ENCODE data around the gene YWHAQ. TPM values are rescaled to one million over a fixed set of nuclear protein-coding genes. Genes with fewer than 3 reads are reported as not detected.

The YWHAQ gene
- total RNA-seq, 3 donors from 2014 or later (not counting 1 experiment from before 2014, with no cell fraction given), result 227 to 240 (median 238) TPM

DNA sequence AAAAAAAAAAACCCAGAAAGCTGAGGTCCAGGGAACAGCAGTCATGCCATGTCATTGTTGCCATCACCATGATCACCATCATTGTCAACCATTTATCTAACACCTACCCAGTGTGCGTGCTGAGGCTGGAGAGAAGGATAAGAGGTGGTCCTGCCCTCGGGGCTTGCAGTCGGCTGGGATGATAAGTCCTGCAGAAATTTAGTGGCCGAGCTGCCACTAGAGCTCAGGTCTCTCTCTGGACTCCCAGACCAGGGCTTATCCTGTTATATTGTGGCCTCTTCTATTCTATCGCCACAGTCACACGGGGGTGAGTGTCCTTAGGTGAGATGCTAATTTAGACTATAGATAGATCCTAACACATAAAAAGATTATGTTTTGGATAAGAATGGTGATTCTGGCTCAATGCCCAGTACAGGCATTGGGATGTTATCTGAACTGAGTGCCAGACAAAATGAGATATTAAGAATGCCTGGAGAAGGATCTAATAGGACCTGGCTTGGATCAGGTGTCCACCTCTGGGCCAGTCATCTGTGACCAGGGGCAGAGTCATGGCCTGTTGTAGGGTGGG lies 43.2 kb upstream of the YWHAQ start:
- no peak overlapping the region for H3K27ac Mint-ChIP-seq
- H3K4me3 Mint-ChIP-seq, result no peak overlapping the region
- H3K4me1 Mint-ChIP-seq, result no peaks in the 10 kb centered on the region
- no peaks in the 10 kb centered on the region for H3K9me3 Mint-ChIP-seq
- no peaks in the 10 kb centered on the region for H3K27me3 ChIP-seq (ENCODE audit: control insufficient read depth, insufficient read depth, low read length)
- DNase-seq, result no peak
- H3K27ac ChIP-seq (ENCODE audit: low read length), result no peak overlapping the region
- H3K9me3 ChIP-seq (ENCODE audit: control insufficient read depth, insufficient read depth, low read length), result no peaks in the 10 kb centered on the region
- H3K36me3 Mint-ChIP-seq, result no peaks in the 10 kb centered on the region
- no peak overlapping the region for H3K4me3 ChIP-seq (ENCODE audit: low read length)
- H3K36me3 ChIP-seq (ENCODE audit: control insufficient read depth, insufficient read depth, low read length), result no peaks in the 10 kb centered on the region
- 84% methylated on average over 6 of the region's 6 CpGs for WGBS (ENCODE audit: insufficient coverage)
- no peak for ATAC-seq
- no peaks in the 10 kb centered on the region for H3K27me3 Mint-ChIP-seq (ENCODE audit: low read depth in 2 of 2)
- peaks cover under 1% of the 10 kb centered on the region for H3K4me1 ChIP-seq (ENCODE audit: control insufficient read depth, insufficient read depth, low read length)
- intact Hi-C loops (cut with micrococcal nuclease), result no loop called here
- TF ChIP-seq, protein P1, sequence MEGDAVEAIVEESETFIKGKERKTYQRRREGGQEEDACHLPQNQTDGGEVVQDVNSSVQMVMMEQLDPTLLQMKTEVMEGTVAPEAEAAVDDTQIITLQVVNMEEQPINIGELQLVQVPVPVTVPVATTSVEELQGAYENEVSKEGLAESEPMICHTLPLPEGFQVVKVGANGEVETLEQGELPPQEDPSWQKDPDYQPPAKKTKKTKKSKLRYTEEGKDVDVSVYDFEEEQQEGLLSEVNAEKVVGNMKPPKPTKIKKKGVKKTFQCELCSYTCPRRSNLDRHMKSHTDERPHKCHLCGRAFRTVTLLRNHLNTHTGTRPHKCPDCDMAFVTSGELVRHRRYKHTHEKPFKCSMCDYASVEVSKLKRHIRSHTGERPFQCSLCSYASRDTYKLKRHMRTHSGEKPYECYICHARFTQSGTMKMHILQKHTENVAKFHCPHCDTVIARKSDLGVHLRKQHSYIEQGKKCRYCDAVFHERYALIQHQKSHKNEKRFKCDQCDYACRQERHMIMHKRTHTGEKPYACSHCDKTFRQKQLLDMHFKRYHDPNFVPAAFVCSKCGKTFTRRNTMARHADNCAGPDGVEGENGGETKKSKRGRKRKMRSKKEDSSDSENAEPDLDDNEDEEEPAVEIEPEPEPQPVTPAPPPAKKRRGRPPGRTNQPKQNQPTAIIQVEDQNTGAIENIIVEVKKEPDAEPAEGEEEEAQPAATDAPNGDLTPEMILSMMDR (IDR thresholded peaks at IDR 0.05), result no peak

GRCh38 chr2:9668687-9669345 lies 38.0 kb upstream of the YWHAQ start:
- H3K9me3 Mint-ChIP-seq, result no peaks in the 10 kb centered on the region
- Histone ChIP-seq H3K9me3 (ENCODE audit: control insufficient read depth, insufficient read depth, low read length) (no peaks in the 10 kb centered on the region), H3K4me3 (ENCODE audit: low read length) (no peak overlapping the region), H3K27ac (ENCODE audit: low read length) (no peak overlapping the region), H3K4me1 (ENCODE audit: control insufficient read depth, insufficient read depth, low read length) (peaks cover 7% of the 10 kb centered on the region), H3K36me3 (ENCODE audit: control insufficient read depth, insufficient read depth, low read length) (no peaks in the 10 kb centered on the region), H3K27me3 (ENCODE audit: control insufficient read depth, insufficient read depth, low read length) (no peaks in the 10 kb centered on the region)
- H3K27me3 Mint-ChIP-seq (ENCODE audit: low read depth in 2 of 2), result peaks cover 0 to 2% of the 10 kb centered on the region in 2 donors
- DNase-seq (no peak), ATAC-seq (no peak)
- 95% methylated on average over 5 of the region's 5 CpGs for WGBS (ENCODE audit: insufficient coverage)
- no peak overlapping the region for H3K27ac Mint-ChIP-seq
- H3K36me3 Mint-ChIP-seq, result no peaks in the 10 kb centered on the region
- H3K4me1 Mint-ChIP-seq, result peaks cover 7 to 13% of the 10 kb centered on the region in 2 donors
- TF ChIP-seq, protein P1 (IDR thresholded peaks at IDR 0.05), result no peak
- no peak overlapping the region for H3K4me3 Mint-ChIP-seq
- intact Hi-C loops (cut with micrococcal nuclease), result no loop called here

DNA sequence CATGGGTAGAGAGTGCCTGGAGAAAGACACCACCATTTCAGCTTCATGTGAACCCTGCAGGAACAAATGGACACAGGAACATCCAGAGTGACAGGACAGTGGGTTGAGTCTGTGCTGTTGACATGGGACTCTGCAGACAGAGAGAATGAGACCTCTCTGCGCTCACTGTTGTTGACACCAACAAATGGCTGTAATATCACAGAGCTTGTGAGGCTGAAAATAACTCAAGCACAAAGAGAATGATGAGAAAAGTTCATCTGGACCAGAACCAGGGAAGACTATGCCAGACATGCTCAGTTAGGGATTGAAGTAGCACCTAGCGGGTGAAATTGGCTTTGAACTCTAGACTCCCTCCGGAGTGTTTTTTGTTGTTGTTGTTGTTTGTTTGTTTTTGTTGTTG lies 37.0 kb upstream of the YWHAQ start:
- H3K9me3 ChIP-seq (ENCODE audit: control insufficient read depth, insufficient read depth, low read length), result no peaks in the 10 kb centered on the region
- H3K36me3 ChIP-seq (ENCODE audit: control insufficient read depth, insufficient read depth, low read length), result no peaks in the 10 kb centered on the region
- no peak overlapping the region for H3K4me3 ChIP-seq (ENCODE audit: low read length)
- TF ChIP-seq, protein P1 (IDR thresholded peaks at IDR 0.05), result no peak
- H3K4me1 Mint-ChIP-seq, result peaks cover 15 to 22% of the 10 kb centered on the region in 2 donors
- no peaks in the 10 kb centered on the region for H3K9me3 Mint-ChIP-seq
- no peaks in the 10 kb centered on the region for H3K36me3 Mint-ChIP-seq
- peaks cover 11% of the 10 kb centered on the region for H3K4me1 ChIP-seq (ENCODE audit: control insufficient read depth, insufficient read depth, low read length)
- intact Hi-C loops (cut with micrococcal nuclease), result no loop called here
- H3K4me3 Mint-ChIP-seq, result no peak overlapping the region
- H3K27ac ChIP-seq (ENCODE audit: low read length), result no peak overlapping the region
- no peak overlapping the region for H3K27ac Mint-ChIP-seq
- ATAC-seq, result no peak
- 97% methylated on average over 3 of the region's 3 CpGs for WGBS (ENCODE audit: insufficient coverage)
- no peaks in the 10 kb centered on the region for H3K27me3 ChIP-seq (ENCODE audit: control insufficient read depth, insufficient read depth, low read length)
- peaks cover 0 to 2% of the 10 kb centered on the region in 2 donors for H3K27me3 Mint-ChIP-seq (ENCODE audit: low read depth in 2 of 2)
- DNase-seq, result no peak

All from natural killer cell (primary cell).